HCT116 (cell line): ENCODE data around the gene DAZ4. TPM values are rescaled to one million over a fixed set of nuclear protein-coding genes. Genes with fewer than 3 reads are reported as not detected.
"Not testable (repeated sequence)": the region's sequence is repeated elsewhere in the genome, so short reads cannot be mapped to it uniquely, and the experiment has no call there.

Experiments
- ATAC-seq: fragments of 200-7000 bp; cut with Tn5 transposase; 2 replicates; pipeline ENCODE4 v1.9.1; 2020; ENCODE audit warnings: mild to moderate bottlenecking, moderate library complexity
- Bru-seq: library from RNA; stranded (reverse); fragments of 400-500 nt; gene quantifications from one replicate; lab custom pipeline; 2021; lab: Mats Ljungman, UMichigan
- BruChase-seq, 2 experiments: library from RNA; stranded (reverse); fragments of 400-500 nt; gene quantifications; one replicate each; lab custom pipeline; 2021; lab: Mats Ljungman, UMichigan
- BruUV-seq: library from RNA; stranded (reverse); fragments of 400-500 nt; replicated peaks from 2 replicates; lab custom pipeline; 2021; lab: Mats Ljungman, UMichigan
- CTCF ChIA-PET: fragments of 300-600 bp; sonication (Branson Sonifier 250); formaldehyde crosslinking; loops from one replicate; lab custom pipeline; 2021; ENCODE audit warnings: antibody characterized with exemption; lab: Charles Lee
- POLR2A ChIA-PET: fragments of 300-600, 350-600 bp; sonication (Branson Sonifier 250); formaldehyde crosslinking; loops from one replicate; lab custom pipeline; 2021; ENCODE audit warnings: antibody characterized with exemption; lab: Charles Lee
- RAD21 ChIA-PET, 2 experiments: fragments of 300-600 bp; sonication (Branson Sonifier 250); formaldehyde crosslinking; loops; one replicate each; lab custom pipeline; 2023; ENCODE audit warnings: low total read pairs in 2 of 2; ENCODE audit not compliant: uncharacterized antibody in 2 of 2, unreplicated experiment in 2 of 2, low non-redundant PET in 1 of 2; lab: Charles Lee
- DNase-seq: peaks from one replicate; pipeline ENCODE4 v3.0.0-alpha.2; 2010; ENCODE audit warnings: low read depth, low spot score
- H2AFZ ChIP-seq: fragments of 200-600 bp; shearing (Covaris generic), sonication (generic); 2 replicates; pipeline ENCODE4 v1.6.1; 2017; ENCODE audit warnings: low read depth, mixed run types, mixed read lengths, antibody characterized with exemption, low read length; ENCODE audit not compliant: poor library complexity, severe bottlenecking
- H3K27ac ChIP-seq: 2 replicates; pipeline ENCODE4 v1.5.1; 2012; ENCODE audit warnings: low read depth, low read length
- H3K27me3 ChIP-seq: fragments of 200-600 bp; sonication (generic); 2 replicates; pipeline ENCODE4 v1.6.1; 2016; ENCODE audit warnings: mixed run types, low read length, mixed read lengths; ENCODE audit not compliant: insufficient read depth
- H3K36me3 ChIP-seq, 2 experiments: fragments of 200-500 bp in 1 of 2; fragments of 200-600 bp in 1 of 2; sonication (Bioruptor generic) in 1 of 2; sonication (generic) in 1 of 2; 2 replicates each; pipeline versions ENCODE4 v1.5.1 to v1.6.1; 2014 to 2016; ENCODE audit warnings: low read length in 2 of 2, inconsistent platforms in 1 of 2, mixed read lengths in 1 of 2, mixed run types in 1 of 2; ENCODE audit not compliant: insufficient read depth in 2 of 2, control insufficient read depth in 1 of 2
- H3K4me1 ChIP-seq, 2 experiments: fragments of 200-600 bp in 1 of 2; sonication (generic) in 1 of 2; 2 replicates each; pipeline versions ENCODE4 v1.5.1 to v1.6.1; 2012 to 2017; ENCODE audit warnings: low read length in 2 of 2, inconsistent platforms in 1 of 2, mild to moderate bottlenecking in 1 of 2, mixed read lengths in 1 of 2, mixed run types in 1 of 2, moderate library complexity in 1 of 2; ENCODE audit not compliant: insufficient read depth in 2 of 2, control insufficient read depth in 1 of 2
- H3K4me2 ChIP-seq: fragments of 200-600 bp; sonication (generic); 2 replicates; pipeline ENCODE4 v1.6.1; 2017; ENCODE audit warnings: mixed run types, low read length, mixed read lengths
- H3K4me3 ChIP-seq, 2 experiments: fragments of 200-600 bp in 1 of 2; sonication (generic) in 1 of 2; replicated peaks in 1 of 2; 2 replicates each; pipeline ENCODE4 v1.5.1; 2011 to 2016; ENCODE audit warnings: low read length in 2 of 2, control low read depth in 1 of 2, low read depth in 1 of 2, mild to moderate bottlenecking in 1 of 2, mixed read lengths in 1 of 2, mixed run types in 1 of 2
- H3K79me2 ChIP-seq: fragments of 200-600 bp; sonication (generic); 2 replicates; pipeline ENCODE4 v1.6.1; 2017; ENCODE audit warnings: mild to moderate bottlenecking, mixed run types, low read length, moderate library complexity, mixed read lengths; ENCODE audit not compliant: insufficient read depth
- H3K9ac ChIP-seq: fragments of 200-600 bp; sonication (generic); 2 replicates; pipeline ENCODE4 v1.6.1; 2016; ENCODE audit warnings: low read length, mixed read lengths
- H3K9me2 ChIP-seq: fragments of 200-600 bp; sonication (generic), shearing (Covaris generic); 2 replicates; pipeline ENCODE4 v1.6.1; 2017; ENCODE audit warnings: mixed run types, mild to moderate bottlenecking, moderate library complexity; ENCODE audit not compliant: insufficient read depth
- H3K9me3 ChIP-seq, 2 experiments: fragments of 200-500 bp in 1 of 2; fragments of 200-600 bp in 1 of 2; sonication (Bioruptor generic) in 1 of 2; sonication (generic) in 1 of 2; 2 replicates each; pipeline ENCODE4 v1.6.1; 2014 to 2017; ENCODE audit warnings: low read length in 2 of 2, mixed read lengths in 2 of 2, inconsistent platforms in 1 of 2, low read depth in 1 of 2, mild to moderate bottlenecking in 1 of 2, mixed run types in 1 of 2, moderate library complexity in 1 of 2; ENCODE audit not compliant: control insufficient read depth in 1 of 2, insufficient read depth in 1 of 2
- H4K20me1 ChIP-seq: fragments of 200-600 bp; sonication (generic), shearing (Covaris generic); 2 replicates; pipeline ENCODE4 v1.6.1; 2017; ENCODE audit warnings: mixed run types, mild to moderate bottlenecking, moderate library complexity; ENCODE audit not compliant: insufficient read depth
- intact Hi-C: fragments of 100-400 bp; cut with micrococcal nuclease; formaldehyde crosslinking; loops from 2 replicates; pipeline ENCODE4 v1.10.0; 2022
- long read RNA-seq: library from polyadenylated mRNA; unstranded; transcript quantifications from one replicate; pipeline ENCODE4 v2.0.0, GENCODE V29; 2021; ENCODE audit not compliant: unreplicated experiment
- polyA plus RNA-seq: library from polyadenylated mRNA; unstranded; fragments of >200 nt; gene quantifications from 2 replicates; pipeline ENCODE4 v1.2.1, GENCODE V29; 2012; ENCODE audit warnings: missing spikeins
- total RNA-seq: library from RNA; stranded (reverse); gene quantifications from one replicate; pipeline ENCODE4 v1.2.1, GENCODE V29; 2021; ENCODE audit not compliant: unreplicated experiment

DAZ4 gene
- not detected for total RNA-seq
- not detected in 2 replicates for polyA plus RNA-seq
- Bru-seq, nascent RNA, result not detected
- BruChase-seq, experiment 1, labeled RNA remaining after a 6-hour chase, result not detected
- not detected for BruChase-seq, experiment 2, labeled RNA remaining after a 2-hour chase
- long read RNA-seq, result 0 reads

- H3K27ac ChIP-seq, POLR2A ChIA-PET, BruUV-seq, H3K36me3 ChIP-seq, H2AFZ ChIP-seq, ATAC-seq, H3K9me3 ChIP-seq, H3K4me3 ChIP-seq, DNase-seq, H3K9me2 ChIP-seq, RAD21 ChIA-PET, H3K4me2 ChIP-seq, H3K27me3 ChIP-seq, H3K4me1 ChIP-seq, H3K9ac ChIP-seq, intact Hi-C loops, H4K20me1 ChIP-seq, H3K79me2 ChIP-seq, CTCF ChIA-PET: not testable (repeated sequence)
These were observed at the start of gene DAZ4 for GRCh38 chrY:24833619-24834018. Gene DAZ4, plus strand, starts transcription at chrY:24833919. Its CDS starts 208 bp downstream, at chrY:24834127.

DNA sequence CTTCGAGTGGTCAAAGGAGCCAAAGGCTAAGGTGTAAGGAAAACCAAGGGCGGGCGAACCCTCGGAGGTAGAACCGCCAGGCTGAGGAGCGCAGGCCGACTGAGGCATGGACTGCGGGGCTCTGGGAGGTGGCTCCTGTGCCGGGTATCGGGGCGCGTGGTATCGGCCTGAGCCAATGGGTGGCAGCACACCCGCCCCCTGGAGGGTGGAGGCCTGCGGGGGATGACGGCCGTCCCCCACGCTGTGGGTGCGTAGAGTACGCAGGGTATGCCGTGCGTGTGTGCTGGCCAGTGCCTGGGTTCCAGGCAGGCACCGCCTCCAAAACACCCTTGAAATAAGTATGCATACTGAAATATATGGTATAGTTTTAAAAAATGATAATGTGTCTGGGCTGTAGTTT lies 20.4 kb upstream of the DAZ4 start, which contains the start of gene DAZ3:
Gene DAZ3 (minus strand): TSS at position 101 of the 400 bp plus-strand sequence. CDS start 208 bp downstream, outside the sequence.
- H3K4me1 ChIP-seq, H3K9me3 ChIP-seq, H3K79me2 ChIP-seq, H4K20me1 ChIP-seq, H3K27me3 ChIP-seq, H3K27ac ChIP-seq, BruUV-seq, POLR2A ChIA-PET, ATAC-seq, H3K4me3 ChIP-seq, H3K9me2 ChIP-seq, RAD21 ChIA-PET, H2AFZ ChIP-seq, H3K4me2 ChIP-seq, DNase-seq, CTCF ChIA-PET, H3K36me3 ChIP-seq, intact Hi-C loops, H3K9ac ChIP-seq: not testable (repeated sequence)

- H3K9me3 ChIP-seq, RAD21 ChIA-PET, intact Hi-C loops, DNase-seq, ATAC-seq, H3K9me2 ChIP-seq, CTCF ChIA-PET, H3K36me3 ChIP-seq, H3K27ac ChIP-seq, H3K4me2 ChIP-seq, H3K79me2 ChIP-seq, H4K20me1 ChIP-seq, H3K4me1 ChIP-seq, H2AFZ ChIP-seq, H3K27me3 ChIP-seq, H3K9ac ChIP-seq, POLR2A ChIA-PET, H3K4me3 ChIP-seq, BruUV-seq: not testable (repeated sequence)
These were observed 11.9 kb upstream of the DAZ4 start for GRCh38 chrY:24821836-24822235.

DNA sequence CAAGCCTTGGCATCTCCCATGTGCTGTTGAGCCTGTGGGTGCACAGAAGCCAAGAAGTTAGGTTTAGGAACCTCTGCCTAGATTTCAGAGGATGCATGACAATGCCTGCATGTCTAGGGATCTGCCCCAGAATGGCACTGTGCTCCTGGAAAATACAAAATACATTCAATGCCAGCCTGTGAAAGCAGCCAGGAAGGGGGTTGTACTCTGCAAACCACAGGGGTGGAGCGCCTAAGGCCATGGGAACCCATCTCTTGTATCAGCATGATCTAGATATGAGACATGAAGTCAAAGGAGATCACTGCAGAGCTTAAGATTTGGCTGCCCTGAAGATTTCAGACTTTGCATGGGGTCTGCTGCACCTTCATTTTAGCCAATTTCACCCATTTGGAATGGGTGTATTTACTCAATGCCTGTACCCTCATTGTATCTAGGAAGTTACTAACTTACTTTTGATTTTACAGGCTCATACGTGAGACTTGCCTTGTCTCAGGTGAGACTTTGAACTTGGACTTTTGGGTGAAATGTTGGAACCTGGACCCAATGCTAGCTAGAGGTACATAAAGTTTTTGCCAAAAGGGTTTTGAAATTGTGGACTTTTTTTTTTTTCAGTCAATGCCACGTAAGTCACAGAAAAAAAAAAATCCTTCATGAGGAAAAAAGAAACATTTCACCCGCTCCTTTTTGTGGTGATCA lies 9.4 kb upstream of the DAZ4 start:
- POLR2A ChIA-PET, H3K9me2 ChIP-seq, RAD21 ChIA-PET, BruUV-seq, H3K4me3 ChIP-seq, H3K9ac ChIP-seq, ATAC-seq, H3K79me2 ChIP-seq, H3K4me1 ChIP-seq, H3K36me3 ChIP-seq, H3K9me3 ChIP-seq, DNase-seq, CTCF ChIA-PET, intact Hi-C loops, H3K4me2 ChIP-seq, H3K27ac ChIP-seq, H4K20me1 ChIP-seq, H2AFZ ChIP-seq, H3K27me3 ChIP-seq: not testable (repeated sequence)
